HTR-8/SVneo (cell line): ENCODE results near the gene TROAP.

Source experiments
- DNase-seq: peaks from one replicate; pipeline ENCODE4 v3.0.0; 2011; ENCODE audit warnings: low spot score, mixed read lengths; ENCODE audit not compliant: insufficient read length
- FAIRE-seq: peaks from 2 replicates; lab custom pipeline; 2011; peaks lifted over from hg19 to GRCh38; lab: Jason Lieb, UNC

TROAP gene

GRCh38 chr12:49340971-49341776 is 18.1 kb downstream of the TROAP start:
- DNase-seq (no peak), FAIRE-seq (no peak)

DNA sequence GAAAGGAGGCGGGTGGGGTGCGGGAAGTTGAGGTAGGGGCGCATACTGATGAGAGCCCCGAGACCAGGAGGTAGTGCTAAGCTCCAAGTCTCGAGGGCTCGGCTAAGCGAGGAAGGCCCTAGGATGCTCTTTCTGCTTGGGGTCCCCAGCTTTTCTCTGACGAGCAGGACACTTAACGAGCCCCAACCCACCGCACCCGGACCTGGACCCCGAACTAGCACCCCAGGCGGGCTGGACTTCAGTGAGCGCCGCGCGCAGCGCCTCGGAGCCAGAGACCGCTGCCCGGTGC is 18.7 kb downstream of the TROAP start:
- FAIRE-seq (no peak), DNase-seq (no peak)

GRCh38 chr12:49342066-49342913 is 19.2 kb downstream of the TROAP start:
- no peak for DNase-seq
- FAIRE-seq = no peak

DNA sequence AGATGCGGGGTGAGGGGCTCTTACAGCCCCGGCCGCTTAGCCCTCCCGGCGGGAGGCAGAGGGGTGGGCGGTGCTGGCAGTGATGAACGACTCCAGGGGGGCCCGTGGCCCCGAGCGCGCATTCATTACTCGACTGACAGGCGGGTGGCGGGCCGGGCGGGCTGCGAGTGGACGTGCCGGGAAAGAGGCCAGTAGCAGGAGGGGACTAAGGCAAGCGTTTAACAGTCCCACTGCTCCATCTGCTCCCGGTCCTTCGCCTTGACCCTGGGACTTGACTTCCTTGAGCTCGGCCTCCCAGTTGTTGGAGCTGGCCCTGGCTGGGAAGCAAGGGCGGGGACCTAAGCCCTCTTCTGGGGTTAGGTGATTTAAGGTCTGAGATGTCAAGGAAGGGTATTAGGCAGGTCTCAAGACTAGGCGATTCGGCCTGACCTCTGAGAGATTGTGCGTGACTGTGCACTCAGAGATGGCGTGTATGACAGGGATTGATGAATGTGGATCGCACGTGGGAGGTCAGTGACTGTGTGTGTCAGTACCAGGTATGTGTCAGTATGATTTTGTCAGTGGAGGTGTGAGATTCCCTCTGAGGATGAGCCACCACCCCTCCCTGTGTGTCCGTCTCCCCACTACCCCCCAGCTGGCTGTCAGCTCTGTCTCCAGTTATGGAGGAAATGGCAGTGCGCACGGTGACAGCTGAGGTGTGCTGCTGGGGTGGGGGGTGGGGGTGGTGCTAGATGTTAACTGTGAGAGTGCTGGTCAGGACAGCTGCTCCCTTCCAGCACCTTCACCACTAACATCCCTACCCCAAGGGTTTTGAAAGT is 20.1 kb downstream of the TROAP start:
- DNase-seq (no peak), FAIRE-seq (peak; percentile 40)

DNA sequence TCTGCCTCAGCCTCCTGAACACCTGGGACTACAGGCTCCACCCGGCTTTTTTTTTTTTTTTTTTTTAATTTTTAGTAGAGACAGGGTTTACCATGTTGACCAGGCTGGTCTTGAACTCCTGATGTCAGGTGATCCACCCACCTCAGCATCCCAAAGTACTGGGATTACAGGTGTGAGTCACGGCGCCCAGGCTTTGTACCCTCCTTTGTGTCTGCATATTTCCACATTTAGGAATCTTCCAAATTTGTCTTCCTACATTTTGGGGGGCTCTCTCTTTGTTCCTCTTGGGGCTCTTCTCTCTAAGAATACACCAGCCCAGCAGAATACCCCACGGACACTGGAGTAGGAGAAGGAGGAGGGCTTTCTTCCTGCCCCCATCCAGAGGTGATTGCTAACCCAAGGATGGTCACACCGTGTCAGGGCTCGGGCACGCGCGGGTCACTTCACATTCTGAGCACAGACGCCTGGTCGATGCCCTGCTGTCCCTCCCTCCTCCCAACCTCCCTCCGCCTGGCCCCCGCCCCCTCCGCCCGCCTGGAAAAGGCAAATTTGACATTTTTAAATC is 21.5 kb downstream of the TROAP start:
- DNase-seq = no peak
- FAIRE-seq = no peak

DNA sequence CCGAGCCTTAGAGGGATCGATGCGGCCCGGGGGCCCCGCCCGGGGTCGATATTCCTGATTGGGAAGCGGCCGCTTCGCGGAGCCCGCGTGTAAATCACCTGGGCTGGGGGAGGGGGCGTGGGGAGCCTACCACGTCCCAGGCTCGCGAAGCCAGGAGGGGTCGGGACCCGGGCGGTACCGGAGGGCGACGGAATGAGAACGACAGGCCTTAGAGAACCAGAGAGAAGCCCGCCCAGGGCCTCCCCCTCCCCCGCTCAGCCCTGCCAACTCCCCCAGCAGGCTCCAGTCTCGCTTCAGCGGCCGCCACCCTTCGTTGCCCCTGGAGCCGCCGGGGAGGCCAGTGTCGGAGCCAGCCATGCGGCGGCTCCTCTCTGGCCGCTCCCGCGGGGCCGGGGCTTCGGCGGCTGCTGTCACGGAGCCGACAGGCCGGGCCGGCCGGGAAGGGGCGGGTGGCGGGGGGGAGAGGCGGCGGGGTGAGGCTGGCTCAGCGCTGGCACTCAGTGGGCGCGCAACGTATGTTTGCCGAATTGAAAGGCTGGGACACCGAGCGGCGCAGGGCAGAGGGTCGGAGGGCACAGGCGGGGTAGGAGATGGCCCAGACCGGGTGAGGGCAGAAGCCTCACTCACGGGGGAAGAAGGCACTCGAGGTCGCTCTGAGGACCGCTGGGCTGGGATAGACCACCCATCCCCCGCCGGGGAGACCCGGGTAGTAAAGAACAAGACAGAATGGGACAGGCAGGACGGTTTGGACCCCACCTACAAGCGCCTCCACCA is 22.2 kb downstream of the TROAP start:
- no peak for FAIRE-seq
- DNase-seq = no peak

DNA sequence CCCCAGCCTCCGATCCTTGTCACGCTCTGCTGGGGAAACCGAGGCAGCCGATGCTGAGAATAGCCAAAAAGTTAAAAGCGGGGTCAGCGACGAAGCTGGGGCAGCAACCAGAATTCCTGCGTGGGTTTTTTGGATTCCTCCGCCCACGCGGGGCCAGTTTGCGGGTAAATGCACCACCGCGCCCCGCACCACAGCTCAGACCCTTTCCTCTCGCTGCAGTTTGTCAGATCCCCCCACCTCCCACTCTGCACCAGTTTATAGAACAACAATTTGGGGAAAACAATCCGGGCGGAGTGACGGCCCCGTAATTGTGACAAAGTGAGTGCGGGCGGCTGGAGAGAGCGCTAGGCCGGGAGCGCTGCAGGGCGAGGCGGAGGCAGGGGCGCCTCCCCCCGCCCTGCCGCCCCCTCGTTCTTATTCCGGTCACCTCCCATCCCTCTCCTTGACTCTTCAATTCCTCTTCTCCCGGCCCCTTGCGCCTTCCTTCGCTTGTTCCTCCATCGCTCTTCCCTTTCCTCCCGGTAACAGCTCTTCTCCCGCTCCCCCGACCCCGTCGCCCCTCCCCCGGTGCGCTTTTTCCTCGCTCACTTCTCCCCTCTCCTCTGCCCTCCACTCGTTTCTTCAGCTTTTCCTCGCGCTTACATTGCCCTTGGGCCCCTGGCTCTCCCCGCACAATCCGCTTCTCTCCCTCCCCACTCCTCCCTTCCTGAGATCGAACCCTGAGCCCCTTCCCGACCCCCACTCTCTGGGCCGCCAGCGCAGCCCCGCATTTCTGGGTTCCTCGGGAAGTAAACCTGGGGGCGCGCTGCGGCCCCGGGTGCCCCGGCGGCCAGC is 23.0 kb downstream of the TROAP start:
- FAIRE-seq (no peak), DNase-seq (no peak)

- no peak for DNase-seq
- FAIRE-seq = no peak
These were observed 23.7 kb downstream of the TROAP start, which contains the start of gene DNAJC22 for GRCh38 chr12:49346659-49347310. Gene DNAJC22 (plus strand): TSS chr12:49346888. CDS start chr12:49348873, 1,985 bp downstream.

- FAIRE-seq = peak; percentile 83
These were observed 24.5 kb downstream of the TROAP start for GRCh38 chr12:49347311-49348193.

GRCh38 chr12:49348781-49349180 is 25.7 kb downstream of the TROAP start:
- DNase-seq (no peak), FAIRE-seq (no peak)

More at GRCh38 chr12:49347311-49348193, 24.5 kb downstream of the TROAP start:
- DNase-seq = peak; percentile 98

- no peak for FAIRE-seq
- DNase-seq = no peak
These were observed 26.2 kb downstream of the TROAP start for GRCh38 chr12:49349266-49349665.

DNA sequence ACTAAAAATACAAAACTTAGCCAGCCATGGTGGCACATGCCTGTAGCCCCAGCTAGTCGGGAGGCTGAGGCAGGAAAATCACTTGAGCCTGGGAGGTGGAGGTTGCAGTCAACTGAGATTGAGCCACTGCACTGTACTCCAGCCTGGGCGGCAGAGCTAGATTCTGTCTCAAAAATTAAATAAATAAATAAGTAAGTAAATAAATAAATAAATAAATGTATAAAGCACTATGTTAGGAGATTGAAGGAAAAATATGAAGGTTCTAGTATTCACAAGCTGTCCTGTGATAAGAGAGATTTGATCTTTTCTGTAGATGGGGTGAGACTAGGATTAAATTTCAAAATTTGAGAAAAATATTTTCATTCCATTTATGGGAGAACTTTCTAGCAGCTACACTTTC is 29.3 kb downstream of the TROAP start:
- FAIRE-seq (no peak), DNase-seq (no peak)

DNA sequence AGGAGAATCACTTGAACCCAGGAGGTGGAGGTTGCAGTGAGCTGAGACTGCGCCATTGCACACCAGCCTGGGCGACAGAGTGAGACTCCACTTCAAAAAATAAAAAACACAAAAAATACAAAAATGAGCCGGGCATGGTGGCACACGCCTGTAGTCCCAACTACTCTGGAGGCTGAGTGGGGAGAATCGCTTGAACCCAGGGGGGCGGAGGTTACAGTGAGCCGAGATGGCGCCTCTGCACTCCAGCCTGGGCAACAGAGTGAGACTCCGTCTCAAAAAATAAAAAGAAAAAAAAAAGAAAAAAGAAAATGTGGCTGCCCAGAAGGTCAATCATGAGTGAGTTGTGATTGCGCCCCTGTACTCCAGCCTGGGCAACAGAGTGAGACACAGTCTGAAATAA is 32.9 kb downstream of the TROAP start:
- no peak for FAIRE-seq
- no peak for DNase-seq

DNA sequence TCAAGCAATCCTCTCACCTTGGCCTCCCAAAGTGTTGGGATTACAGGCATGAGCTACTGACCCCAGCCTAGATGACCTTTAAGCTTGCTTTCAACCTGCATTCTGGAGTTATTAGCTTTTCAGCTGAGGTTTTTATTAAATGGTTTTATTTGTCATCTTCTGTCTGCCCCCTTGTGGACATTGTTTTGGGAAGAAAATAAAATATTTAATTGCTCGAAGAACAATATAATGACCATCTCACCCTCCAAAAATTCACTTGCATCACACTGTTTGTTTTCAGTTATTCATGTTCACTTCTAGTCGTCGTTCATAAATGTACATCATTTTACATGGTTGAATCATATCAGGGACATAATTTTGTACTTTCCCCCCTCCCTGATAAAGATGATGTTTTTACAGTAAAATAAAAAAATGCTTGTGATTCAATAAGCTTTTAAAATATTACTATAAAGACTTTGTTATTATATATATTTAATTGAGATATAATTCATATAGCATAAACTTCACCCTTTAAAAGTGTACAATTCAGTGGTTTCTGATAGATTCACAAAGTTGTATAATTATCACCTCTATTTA is 34.1 kb downstream of the TROAP start:
- FAIRE-seq (no peak), DNase-seq (no peak)

GRCh38 chr12:49358483-49359141 is 35.6 kb downstream of the TROAP start:
- no peak for FAIRE-seq
- peak; percentile 65 for DNase-seq

- DNase-seq = no peak
- no peak for FAIRE-seq
These were observed 36.6 kb downstream of the TROAP start for GRCh38 chr12:49359671-49360070.
